ENCODE data around the gene PDE8A.

GRCh38 chr15:85094685-85095084, 113.0 kb downstream of the PDE8A start:
- TF ChIP-seq CTCF (conservative IDR thresholded peaks at IDR 0.05 in 1 of 2, IDR thresholded peaks at IDR 0.05 in 1 of 2; ENCODE audit: low read depth in 1 of 2, low read length in 2 of 2) (no peak), EZH2 (IDR thresholded peaks at IDR 0.05; ENCODE audit: low read length, missing control alignments) (no peak)
